Ascending aorta (tissue), 2 donors: Measurements from ENCODE around the gene FAM186B. TPM values are rescaled to one million over a fixed set of nuclear protein-coding genes. Genes with fewer than 3 reads are reported as not detected.
A peak's percentile ranks its signal among the peaks of the same experiment; 100 is the strongest.

Experiments
- DNase-seq, 2 donors: peaks; one replicate each; pipeline ENCODE4 v3.0.0-alpha.2; 2019; ENCODE audit warnings: low spot score in 2 of 2
- H3K27ac ChIP-seq, 2 donors: fragments of 200-600 bp; sonication (generic); one replicate each; pipeline ENCODE4 v1.5.1; 2016 to 2017; ENCODE audit warnings: mild to moderate bottlenecking in 1 of 2
- H3K27me3 ChIP-seq: fragments of 200-600 bp; sonication (generic); one replicate; pipeline ENCODE4 v1.5.1; 2017
- H3K36me3 ChIP-seq, 2 donors: fragments of 200-600 bp; sonication (generic); one replicate each; pipeline ENCODE4 v1.5.1; 2016
- H3K4me1 ChIP-seq, 2 donors: fragments of 200-600 bp; sonication (generic); one replicate each; pipeline ENCODE4 v1.5.1; 2016 to 2017; ENCODE audit warnings: mild to moderate bottlenecking in 1 of 2
- H3K4me3 ChIP-seq, 2 donors: fragments of 200-600 bp; sonication (generic); one replicate each; pipeline ENCODE4 v1.5.1; 2016 to 2017; ENCODE audit warnings: mild to moderate bottlenecking in 1 of 2
- H3K9me3 ChIP-seq, 2 donors: fragments of 200-600 bp; sonication (generic); one replicate each; pipeline ENCODE4 v1.5.1; 2016
- CTCF ChIP-seq, 3 experiments: fragments of 200-600 bp in 2 of 3; fragments of 450-650 bp in 1 of 3; sonication (generic) in 2 of 3; IDR thresholded peaks; one replicate each; pipeline ENCODE4 v1.5.1; 2016 to 2019; ENCODE audit warnings: antibody characterized with exemption in 3 of 3, mild to moderate bottlenecking in 1 of 3, moderate library complexity in 1 of 3
- intact Hi-C: fragments of 100-400 bp; cut with DNase I; formaldehyde crosslinking; loops from one replicate; pipeline ENCODE4 v1.15.1; 2023
- total RNA-seq: library from RNA; depleted of rRNA; stranded (reverse); fragments of >200 nt; gene quantifications from one replicate; pipeline ENCODE4 v1.1.0, GENCODE V29; 2016

The FAM186B gene
- total RNA-seq, 1 donor from 2014 or later: not detected

- H3K36me3 ChIP-seq: peaks cover 34 to 73% of the 10 kb centered on the region in 2 donors
These were observed 40.0 kb upstream of the FAM186B start for GRCh38 chr12:49645146-49646039.

GRCh38 chr12:49644620-49644994, 39.2 kb upstream of the FAM186B start:
- peaks cover 0 to 19% of the 10 kb centered on the region in 2 donors for H3K4me1 ChIP-seq
- intact Hi-C loops: loop anchor here (1.0 to 10.0 kb wide), 3 partner anchors 28 to 200 kb away; partner anchors contain the start of genes BCDIN3D and FMNL3
- peak in 1 of 2 donors; percentile 88 for DNase-seq

More at GRCh38 chr12:49645146-49646039, 40.0 kb upstream of the FAM186B start:
- peaks cover 0 to 19% of the 10 kb centered on the region in 2 donors for H3K4me1 ChIP-seq
- no peak overlapping the region for H3K4me3 ChIP-seq
- no peaks in the 10 kb centered on the region for H3K27me3 ChIP-seq
- DNase-seq: no peak
- no peak for TF ChIP-seq CTCF (IDR thresholded peaks at IDR 0.05)
- no peaks in the 10 kb centered on the region for H3K9me3 ChIP-seq
- peak overlapping the region; percentile 23 to 72 for H3K27ac ChIP-seq
- intact Hi-C loops: loop anchor here (2.0 to 10.0 kb wide), 2 partner anchors 27 to 199 kb away; partner anchors contain the start of gene BCDIN3D

DNA sequence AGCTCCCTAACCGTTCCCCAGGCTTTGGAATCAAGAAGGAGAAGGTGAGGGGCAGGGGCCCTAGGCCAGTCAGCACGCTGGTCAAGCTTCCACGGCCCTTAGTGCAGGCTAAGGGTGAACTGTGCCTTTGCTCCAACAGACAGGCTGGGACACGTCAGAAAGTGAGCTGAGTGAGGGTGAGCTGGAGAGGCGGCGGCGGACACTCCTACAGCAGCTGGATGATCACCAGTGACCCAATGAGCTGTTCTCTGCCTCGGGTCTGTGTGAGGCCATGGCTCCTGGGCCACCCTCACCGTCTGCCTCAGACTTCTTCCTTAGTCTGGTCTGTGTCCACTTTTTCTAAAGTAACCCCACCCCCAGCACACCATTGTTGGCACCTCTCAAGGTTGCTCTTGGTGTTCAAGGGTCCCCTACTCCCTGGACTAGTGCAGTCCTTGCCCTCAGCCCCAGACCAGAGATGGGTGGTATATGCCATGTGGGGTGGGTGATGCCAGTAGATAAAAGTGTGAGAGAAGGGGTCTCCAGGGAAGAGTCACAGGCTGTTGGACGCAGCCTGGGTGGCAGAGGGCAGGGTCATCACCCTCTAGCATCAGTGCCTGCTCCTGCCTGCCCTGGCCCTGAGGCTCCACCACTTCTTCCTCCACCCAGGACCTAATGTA, 38.7 kb upstream of the FAM186B start:
- Histone ChIP-seq H3K27ac (no peak overlapping the region), H3K27me3 (no peaks in the 10 kb centered on the region), H3K9me3 (no peaks in the 10 kb centered on the region), H3K4me3 (no peak overlapping the region), H3K4me1 (peaks cover 0 to 19% of the 10 kb centered on the region in 2 donors), H3K36me3 (peaks cover 40 to 72% of the 10 kb centered on the region in 2 donors)
- TF ChIP-seq CTCF (IDR thresholded peaks at IDR 0.05): no peak
- no peak for DNase-seq
- intact Hi-C loops: loop anchor here (1.0 to 10.0 kb wide), 3 partner anchors 29 to 201 kb away; partner anchors contain the start of genes BCDIN3D and FMNL3

More at GRCh38 chr12:49644620-49644994, 39.2 kb upstream of the FAM186B start:
- TF ChIP-seq CTCF (IDR thresholded peaks at IDR 0.05): peak; percentile 93 to 98 (median 93)
- H3K27ac ChIP-seq: peak overlapping the region; percentile 21 to 23
- no peaks in the 10 kb centered on the region for H3K27me3 ChIP-seq
- no peak overlapping the region for H3K4me3 ChIP-seq
- no peaks in the 10 kb centered on the region for H3K9me3 ChIP-seq
- H3K36me3 ChIP-seq: peaks cover 39 to 73% of the 10 kb centered on the region in 2 donors

DNA sequence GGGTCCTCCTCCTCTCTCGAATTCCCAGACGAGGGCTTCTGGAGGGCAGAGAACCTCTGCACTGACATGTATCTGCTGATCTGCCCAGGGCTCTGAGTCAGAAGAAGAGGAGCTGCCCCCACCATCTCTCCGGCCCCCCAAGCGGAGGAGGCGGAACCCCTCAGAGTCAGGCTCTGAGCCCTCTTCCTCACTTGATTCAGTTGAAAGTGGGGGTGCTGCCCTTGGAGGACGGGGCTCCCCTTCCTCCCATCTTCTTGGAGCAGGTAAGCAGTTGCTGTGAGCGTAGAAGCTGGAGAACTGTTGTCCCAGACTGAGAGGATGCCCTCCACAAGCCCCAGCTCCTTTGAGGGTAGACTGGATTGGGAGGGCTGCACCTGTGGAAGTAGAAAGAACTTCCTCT, 37.7 kb upstream of the FAM186B start:
- no peak overlapping the region for H3K27ac ChIP-seq
- intact Hi-C loops: loop anchor here (10.0 kb wide), 1 partner anchor 202 kb away; the partner anchor contains the start of gene BCDIN3D
- H3K4me1 ChIP-seq: peaks cover 0 to 13% of the 10 kb centered on the region in 2 donors
- H3K36me3 ChIP-seq: peaks cover 40 to 74% of the 10 kb centered on the region in 2 donors
- no peaks in the 10 kb centered on the region for H3K9me3 ChIP-seq
- H3K27me3 ChIP-seq: no peaks in the 10 kb centered on the region
- H3K4me3 ChIP-seq: no peak overlapping the region
- TF ChIP-seq CTCF (IDR thresholded peaks at IDR 0.05): no peak
- DNase-seq: no peak

- H3K27ac ChIP-seq: no peak overlapping the region
- H3K36me3 ChIP-seq: peaks cover 40 to 81% of the 10 kb centered on the region in 2 donors
These were observed 36.9 kb upstream of the FAM186B start for GRCh38 chr12:49642370-49642802.

More at GRCh38 chr12:49642370-49642802, 36.9 kb upstream of the FAM186B start:
- no peaks in the 10 kb centered on the region for H3K27me3 ChIP-seq
- H3K9me3 ChIP-seq: no peaks in the 10 kb centered on the region
- no peak for TF ChIP-seq CTCF (IDR thresholded peaks at IDR 0.05)
- intact Hi-C loops: loop anchor here (10.0 kb wide), 1 partner anchor 202 kb away; the partner anchor contains the start of gene BCDIN3D
- peaks cover 0 to 6% of the 10 kb centered on the region in 2 donors for H3K4me1 ChIP-seq
- no peak for DNase-seq
- no peak overlapping the region for H3K4me3 ChIP-seq
